ENCODE measurements around the gene RGCC.

DNA sequence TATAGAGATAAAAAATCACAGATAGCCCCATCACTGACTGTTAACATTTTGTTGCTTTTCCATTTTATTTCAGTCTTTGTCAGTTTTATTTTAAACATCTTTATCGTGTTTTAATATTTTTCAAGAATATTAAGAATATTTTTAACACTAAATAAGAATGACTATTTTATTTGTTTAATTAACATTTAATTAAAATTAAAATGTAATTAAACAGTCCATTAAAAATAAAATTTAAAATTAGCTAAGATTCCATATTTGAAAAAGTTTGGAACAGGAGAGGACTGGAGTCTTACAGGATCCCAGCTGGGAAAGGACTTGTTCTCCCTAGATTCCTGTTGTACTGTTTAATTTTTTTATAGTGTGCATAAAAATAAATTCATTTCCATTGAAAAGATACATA lies 54.5 kb downstream of the RGCC start:
- no peak for TF ChIP-seq CTCF (conservative IDR thresholded peaks at IDR 0.05 in 1 of 2, IDR thresholded peaks at IDR 0.05 in 1 of 2; ENCODE audit: low read depth in 1 of 2, low read length in 2 of 2)
- TF ChIP-seq EZH2 (IDR thresholded peaks at IDR 0.05; ENCODE audit: low read length, missing control alignments): no peak

Data from fibroblast of lung (primary cell).